ENCODE data around the gene PPP1CA.

GRCh38 chr11:67400251-67400941, 1.3 kb downstream of the PPP1CA start:
- TF ChIP-seq CTCF (IDR thresholded peaks at IDR 0.05; ENCODE audit: low read depth, low read length, missing input control) (no peak), GABPA (IDR thresholded peaks at IDR 0.05 in 1 of 2, conservative IDR thresholded peaks at IDR 0.05 in 1 of 2) (no peak)

All from liver (tissue), 3 donors.